Fibroblast of skin of back (primary cell): ENCODE results near the gene AOPEP.

Experiments
- DNase-seq: peaks from one replicate; pipeline ENCODE4 v3.0.0-alpha.2; 2013

Gene AOPEP

DNA sequence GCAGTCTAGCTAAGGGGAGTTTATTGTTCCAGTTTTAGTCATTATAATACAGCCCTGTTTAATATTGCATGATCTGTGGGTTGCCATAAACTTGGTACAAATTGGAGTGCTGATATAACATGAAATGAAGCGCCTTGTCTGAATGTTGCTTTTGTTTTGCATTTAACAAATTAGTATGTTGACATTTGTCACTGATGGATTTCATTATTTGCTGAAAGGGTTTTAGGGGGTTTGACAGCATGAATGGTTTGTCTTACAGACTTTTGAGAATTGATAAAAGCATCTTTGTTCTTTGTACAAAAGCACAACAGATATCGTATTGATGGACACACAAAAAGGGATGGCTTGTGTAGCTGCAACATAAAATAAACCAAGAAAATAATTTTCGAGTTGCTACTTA lies 178.3 kb downstream of the AOPEP start:
- DNase-seq, result no peak

DNA sequence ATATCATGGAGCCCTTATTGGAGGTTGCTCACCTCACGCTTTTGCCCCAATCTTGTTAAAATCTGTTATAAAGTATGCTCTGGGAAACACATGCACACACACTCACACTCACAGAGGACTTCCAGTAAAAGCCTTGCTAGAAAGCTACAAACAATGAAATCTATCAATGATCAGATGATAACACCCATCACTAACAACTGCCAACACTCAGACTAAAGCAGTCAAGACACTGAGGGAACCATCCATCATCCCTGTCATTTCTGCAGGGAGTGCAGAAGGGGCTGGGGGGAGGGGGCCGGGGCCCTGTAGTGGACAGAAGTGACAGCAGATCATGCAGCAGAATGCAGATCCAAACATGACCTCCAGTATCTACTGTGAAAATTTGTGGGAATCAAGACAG lies 179.1 kb downstream of the AOPEP start:
- no peak for DNase-seq

DNA sequence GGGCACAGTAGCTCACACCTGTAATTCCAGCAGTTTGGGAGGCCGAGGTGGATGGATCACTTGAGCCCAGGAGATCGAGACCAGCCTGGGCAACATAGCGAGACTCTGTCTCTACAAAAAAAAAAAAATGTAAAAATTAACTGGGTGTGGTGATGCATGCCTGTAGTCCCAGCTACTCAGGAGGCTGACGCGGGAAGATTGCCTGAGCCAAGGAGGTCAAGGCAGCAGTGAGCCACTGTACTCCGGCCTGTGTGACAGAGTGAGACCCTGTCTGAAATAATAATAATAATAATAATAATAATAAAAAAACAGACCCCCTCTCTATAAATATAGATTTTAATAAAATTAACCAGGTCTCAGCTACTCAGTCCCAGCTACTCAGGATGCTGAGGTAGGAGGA lies 179.7 kb downstream of the AOPEP start:
- DNase-seq, result no peak

DNA sequence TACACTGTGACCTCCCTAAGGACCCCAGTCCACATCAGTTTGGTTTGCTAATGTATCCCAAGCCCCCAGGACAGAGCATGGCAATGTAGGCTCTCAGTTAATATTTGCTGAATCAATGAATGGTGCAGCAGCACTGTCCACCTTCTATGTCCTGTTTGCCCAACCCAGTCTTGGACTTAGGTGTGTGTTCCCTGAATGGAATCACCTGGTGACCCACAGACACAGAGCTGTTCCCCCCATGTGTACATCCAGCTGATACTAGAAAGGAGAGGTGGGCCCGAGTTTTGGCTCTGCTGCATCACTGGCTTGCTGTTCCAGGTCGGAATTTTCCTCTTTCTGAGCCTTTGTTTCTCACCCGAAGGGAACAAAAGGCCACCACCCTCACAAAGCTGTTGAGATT lies 180.2 kb downstream of the AOPEP start:
- no peak for DNase-seq

DNA sequence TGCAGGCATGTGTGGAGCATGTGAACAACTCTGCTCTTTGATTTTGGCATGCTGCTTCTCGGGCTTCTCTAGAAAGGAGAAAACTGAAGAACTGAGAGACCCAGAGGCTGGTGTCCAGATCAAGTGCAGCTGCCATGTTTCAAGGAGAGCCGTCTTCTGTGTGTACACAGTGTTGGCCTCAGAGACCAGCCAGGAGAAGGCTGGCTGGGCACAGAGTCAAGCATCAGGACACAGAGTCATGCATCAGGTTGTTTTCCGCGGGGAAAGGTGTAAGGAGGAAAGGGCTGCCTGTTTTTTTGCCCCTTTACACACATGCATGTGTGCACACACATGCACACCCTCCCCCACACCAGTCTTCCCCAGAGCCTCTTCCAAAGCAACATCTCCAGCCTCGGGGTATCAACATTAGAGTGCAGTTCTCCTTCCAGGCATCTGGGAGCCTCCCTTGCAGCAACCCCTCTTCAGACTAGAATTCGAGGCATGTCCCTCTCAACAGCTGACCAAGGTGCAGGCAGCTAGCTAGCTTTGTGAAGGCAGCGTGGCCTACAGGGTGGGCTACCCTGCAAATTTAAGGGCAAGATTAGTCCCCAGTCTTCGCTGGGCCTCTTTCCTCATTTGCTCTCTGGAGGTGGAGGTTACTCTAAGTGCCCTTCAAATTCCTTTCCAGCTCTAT lies 180.9 kb downstream of the AOPEP start:
- DNase-seq, result no peak

DNA sequence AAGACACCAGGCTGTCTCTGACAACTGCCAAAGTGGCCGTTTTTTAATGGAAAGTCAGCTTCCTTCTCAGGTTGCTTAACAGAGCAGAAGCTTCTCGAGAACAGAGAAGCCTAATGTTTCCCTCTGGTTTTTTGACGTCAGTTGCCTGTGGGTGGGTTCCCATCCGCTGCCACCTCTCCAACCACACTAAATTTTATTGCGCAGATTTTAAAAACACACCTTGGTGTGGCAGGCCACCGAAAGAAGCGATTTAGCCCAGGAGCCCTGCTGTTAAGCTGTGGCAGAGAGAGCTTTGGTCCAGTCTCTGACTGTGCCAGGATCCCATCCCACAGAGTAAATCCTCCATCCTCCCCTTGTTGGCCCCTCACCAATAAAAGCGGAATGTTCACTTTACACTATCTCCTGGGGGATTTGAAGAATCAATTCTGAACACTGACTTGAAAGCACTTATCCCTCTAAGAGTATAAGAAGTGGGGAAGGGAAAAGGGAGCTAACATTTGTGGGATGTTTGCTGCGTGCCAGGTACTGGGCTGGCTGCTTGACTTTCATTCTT lies 181.6 kb downstream of the AOPEP start:
- no peak for DNase-seq

DNA sequence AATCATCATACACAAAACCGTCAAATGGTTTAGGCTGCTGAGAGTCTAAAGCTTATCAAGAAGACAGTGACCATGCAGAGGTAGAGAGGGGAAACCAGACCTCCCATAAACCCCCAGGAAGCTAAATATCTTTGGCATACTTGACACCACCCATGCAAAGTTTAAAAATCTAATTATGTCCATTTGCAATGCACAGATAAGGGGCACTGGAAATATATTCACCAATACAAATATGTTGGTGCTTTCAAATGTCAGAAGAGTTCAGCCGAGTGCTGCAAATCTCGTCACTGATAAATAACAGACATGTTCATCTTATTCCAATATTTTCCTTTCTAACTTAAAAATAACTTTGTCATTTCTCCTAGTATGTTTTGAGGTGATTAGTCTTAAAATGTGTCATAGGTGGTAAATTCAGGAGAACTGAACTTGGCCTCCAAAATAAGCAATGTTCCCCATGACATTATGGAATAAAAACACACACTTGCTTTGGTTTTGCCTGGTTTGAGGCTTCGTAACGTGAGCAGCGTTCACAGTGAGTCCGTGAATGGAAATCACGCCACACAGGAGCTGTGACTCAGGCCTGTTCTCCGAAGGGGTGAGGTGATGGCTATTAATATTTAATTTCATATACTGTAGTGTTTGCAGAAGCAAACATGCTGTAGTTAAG lies 182.2 kb downstream of the AOPEP start:
- no peak for DNase-seq

DNA sequence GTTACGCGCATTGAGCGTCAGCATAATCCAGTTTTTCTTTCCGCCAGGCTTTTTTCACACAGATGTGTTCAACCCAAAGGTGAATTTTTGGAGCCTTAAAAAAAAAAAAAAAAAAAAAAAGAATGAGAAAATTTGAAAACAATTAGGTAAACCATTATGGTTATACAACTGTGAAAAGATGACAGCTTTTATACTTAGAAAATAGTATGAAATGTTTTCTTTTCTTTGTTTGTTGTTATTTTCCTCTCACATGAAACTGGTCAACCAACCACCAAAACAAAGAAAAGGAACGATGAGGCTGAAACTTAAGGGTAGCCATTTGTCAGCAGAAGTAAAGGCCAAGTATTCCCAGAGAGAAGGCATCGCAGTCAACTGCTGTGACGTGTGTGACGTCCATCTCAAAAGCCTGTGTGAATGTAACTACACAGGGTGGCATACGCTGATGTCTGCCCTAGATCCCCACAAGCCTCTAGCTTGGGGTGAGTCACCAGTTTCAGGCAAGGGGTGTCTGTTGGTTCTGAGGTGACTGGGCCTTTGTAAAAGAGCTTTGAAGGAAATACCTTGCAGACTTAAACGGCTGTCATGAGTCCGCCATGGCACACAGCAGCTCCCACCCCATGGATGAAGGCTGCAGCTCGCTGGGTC lies 182.9 kb downstream of the AOPEP start:
- no peak for DNase-seq

DNA sequence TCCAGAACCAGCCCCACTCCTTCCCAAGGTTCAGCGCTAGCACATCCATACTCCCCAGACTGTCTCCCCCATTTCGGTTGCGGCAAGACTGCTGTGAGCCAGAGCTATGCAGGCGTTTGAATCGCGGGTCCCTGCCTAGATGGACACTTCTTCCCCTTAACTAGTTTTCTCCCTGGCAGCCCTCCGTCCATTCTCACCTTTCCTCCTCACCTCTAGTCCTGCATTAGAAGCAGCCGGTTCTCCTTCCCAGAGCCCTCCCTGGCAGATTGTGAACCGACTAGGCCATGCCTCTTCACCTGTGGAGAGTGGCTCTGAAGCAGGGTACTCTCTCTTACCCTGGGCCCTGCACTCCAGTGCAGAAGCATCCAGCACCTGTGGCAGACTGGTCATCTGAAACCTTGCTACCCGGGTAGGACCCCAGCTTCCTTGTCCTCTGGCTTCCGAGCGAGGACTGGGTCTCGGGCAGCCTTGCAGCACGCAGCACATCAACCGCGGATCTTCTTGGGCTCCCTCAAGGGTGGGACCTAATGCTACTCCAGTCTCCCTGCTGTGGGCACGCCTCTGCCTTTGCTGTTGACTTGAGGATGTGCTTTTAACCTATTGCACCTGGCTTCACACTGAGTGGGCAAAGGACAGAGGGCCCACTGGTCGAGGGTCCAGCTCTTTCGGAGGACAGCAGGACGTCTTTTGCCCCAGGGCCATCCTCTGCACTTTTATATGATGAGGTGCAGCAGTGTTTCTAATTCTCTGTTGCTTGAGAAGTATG lies 183.6 kb downstream of the AOPEP start:
- no peak for DNase-seq

DNA sequence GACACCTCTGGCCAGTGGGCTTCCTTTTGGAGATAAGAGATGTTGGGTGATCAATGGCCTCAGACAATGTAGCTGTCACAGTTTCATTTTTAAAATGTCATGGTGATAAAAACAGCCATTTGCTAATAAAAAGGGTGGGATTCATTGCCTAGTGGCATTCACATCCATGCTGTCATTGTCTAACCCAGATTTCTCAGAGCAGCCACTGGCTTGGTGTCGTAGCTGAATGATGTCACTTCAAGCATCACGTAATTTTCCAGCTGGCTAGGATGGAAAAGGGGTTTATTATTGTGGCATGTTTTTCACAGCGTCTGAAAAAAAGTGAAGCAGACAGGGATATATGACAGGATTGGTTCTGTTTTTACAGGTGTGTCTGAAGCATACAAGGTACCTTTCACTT lies 184.7 kb downstream of the AOPEP start:
- no peak for DNase-seq

DNA sequence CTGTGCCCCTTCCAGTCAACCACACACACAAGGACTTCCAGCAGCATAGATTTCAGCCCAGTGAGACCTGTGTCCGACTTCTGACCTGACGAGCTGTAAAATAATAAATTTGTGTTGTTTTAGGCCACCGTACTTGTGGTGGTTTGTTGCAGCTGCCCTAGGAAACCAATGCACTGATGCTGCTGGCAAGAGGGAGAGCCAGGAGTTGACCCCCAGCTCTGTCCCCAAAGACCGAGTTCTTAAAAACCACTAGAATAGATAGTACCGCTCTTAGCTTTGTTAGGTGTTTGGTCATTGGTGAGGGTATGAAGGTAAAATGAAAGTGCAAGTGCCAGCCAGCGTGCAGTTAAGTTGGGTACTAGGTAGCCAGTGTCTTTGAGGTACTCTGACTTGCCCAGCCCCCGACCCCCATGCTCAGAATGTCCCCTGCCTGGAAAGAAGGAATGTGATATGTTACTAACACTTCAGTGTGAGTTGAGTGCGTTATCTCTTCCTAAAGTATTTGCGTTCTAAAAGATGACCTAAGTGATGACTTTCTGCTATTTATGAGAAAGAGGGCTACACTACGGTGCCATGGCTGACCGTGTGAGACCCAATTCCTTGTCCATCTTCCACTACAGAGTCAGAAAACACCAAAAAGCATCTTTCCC lies 185.6 kb downstream of the AOPEP start:
- DNase-seq, result no peak

DNA sequence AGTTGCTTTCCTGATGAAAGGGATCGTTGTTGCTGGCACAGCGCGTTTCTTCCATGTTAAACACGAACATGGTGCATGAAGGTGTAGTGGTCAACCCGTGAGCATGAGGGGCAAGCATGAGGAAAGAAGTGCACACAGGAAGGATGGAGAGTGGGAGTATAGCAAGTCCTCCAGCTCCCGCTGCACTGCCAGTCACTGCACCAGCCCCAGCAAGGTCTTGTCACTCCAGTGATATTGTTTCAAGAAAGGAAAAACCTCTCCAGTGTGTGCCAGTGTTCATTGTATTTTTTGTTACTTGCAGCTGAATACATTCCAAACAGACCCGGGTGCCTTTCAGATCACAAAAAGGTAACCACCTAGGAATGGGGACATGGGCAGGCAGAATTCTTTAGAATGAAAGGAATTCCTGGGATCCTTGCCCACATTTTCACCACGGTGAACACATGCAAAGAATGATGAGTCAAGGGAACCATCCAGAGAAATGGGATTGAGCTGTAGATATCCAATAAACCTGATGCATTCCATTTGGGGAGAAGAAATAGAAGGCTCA lies 186.3 kb downstream of the AOPEP start:
- DNase-seq, result peak; percentile 95

DNA sequence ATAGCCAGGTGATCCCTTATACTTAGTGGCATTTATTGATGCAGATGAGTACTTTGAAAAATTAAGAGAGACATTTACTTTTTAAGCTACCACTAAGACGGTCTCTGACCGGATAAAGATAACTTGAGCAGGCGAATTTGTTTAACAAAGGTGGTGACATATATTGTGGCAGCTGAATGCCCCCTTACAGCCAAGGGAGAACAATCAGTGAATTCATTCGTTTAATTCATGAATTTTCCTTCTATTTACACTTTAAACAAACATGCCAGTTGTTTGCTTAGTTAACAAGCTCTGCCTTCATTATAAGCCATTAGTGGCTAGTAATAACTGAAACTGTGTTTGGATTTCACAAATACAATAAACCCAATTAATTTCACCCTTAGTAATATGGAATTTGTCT lies 187.1 kb downstream of the AOPEP start:
- no peak for DNase-seq

DNA sequence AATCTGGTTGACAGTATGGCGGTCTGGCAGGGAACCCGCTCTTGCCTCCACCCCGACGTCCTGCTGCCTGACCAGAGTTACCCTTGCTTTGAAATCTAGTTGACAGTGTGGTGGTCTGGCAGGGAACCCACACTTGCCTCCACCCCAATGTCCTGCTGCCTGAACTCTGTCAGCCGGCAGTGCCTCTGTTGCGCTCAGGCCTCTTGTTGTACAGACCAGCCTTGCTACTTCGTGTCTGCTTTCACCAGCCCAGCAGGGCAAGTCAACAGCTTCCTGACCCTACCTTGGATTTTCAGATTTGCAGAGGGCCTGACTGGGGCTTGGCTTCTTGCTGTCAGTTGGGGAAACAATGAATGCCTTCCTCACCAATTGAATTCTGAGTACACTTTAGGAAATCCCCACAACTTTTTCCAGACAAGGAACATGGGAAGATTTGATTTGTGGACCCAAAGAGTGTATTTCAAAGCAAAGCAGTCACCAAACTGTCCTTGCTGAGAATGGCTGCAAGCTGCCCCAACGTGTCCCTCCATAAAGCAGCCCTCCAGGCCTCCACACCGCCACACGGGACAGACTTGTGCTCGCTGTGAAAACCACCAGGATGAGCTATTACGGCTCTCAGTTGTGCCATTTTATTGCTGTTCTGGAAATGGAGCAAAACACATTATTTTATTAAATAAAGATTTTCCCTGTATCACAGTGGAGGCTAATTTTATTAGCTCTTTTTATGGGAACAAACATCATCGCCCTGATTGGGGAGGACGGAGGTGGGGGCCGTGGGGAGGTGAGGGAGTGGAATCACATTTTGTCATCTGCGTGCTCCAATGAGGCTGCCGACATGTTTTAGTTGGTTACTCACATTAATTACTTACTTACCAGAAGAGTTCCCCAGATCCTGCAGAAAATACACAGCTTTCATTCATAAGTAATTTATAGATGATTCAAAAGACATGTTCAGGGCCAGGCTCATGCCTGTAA lies 189.3 kb downstream of the AOPEP start:
- DNase-seq, result no peak

DNA sequence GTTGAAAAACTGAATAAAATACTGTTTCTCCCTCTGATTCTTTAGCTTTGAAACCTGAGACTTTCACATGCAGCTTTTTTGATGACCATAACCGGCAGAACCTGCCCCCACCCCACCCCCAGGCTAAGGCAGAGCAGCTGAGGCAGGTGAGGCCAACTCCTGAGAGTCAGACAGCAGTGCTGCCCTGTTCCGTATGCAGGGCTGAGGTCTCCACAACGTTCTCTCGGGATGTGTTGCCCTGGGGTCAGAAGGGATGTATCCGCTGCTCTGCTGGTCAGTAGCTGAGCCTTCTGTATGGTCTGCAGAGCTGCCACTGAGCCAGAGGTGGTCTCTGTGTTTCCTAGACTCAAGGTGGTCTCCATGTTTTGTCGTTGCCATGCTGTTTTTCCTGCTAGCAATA lies 190.5 kb downstream of the AOPEP start:
- no peak for DNase-seq

DNA sequence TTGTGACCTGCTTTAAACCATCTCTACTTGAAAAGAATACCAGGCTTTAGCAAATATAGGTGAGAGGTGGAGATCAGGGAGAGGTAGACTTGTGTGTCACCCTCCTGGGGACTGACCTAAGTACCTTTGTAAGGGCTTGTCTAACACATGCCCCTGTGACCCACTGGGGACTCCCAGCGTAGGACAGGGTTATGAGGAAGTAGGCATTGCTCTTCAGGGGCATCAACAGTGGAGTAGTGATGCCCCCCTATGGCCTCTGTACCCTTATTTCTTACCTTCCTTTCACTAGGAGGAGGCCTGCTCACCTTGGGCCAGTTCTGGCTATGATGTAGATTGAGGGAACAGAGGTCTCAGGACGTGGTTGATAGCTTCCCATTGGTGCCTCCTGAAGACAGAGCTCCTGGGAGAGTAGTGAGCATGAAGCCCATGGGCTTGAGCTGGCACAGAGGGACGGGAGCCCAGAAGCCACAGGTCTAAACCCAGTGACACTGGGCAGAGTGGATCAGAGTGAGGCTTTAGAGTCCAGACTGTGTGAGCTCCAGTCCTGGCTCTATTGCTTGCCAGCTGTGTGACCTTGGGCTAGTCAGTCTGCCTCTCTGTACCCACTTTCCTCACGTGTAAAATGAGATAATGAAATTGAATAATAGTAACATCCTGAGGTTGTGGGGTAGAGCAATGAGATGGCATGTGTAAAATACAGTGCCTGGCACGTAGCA lies 191.7 kb downstream of the AOPEP start:
- no peak for DNase-seq

DNA sequence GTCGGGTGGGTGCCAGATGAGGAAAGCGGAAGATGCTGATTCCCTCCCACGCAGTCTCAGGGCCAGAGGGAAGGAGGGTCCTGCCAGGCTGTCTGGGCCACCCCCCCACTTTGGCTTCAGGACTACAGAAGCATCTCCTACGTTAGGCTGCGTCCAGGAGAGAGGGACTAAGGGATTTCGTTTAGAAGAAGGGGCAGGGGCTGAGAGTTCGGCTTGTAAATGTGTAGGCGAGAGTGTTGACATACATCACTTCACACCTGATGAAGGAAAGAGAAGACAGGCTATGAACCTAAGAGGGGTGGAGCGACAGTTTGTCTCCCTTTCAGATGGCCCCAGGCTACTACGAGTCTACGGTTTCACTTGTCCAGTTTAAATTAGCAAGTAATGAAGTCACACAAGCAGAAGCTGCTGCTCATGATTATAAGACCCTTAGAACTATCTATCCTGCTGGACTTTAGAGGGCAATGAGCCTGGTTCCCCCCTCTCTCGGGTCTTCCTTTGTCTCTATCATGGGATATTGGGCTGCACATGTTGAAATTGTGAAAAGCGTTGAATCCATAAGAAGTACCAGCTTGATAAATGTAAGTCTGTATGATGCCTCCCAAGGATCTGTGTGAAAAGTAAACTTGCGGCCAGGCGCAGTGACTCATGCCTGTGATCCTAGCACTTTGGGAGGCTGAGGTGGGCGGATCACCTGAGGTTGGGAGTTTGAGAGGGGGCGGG lies 193.0 kb downstream of the AOPEP start:
- DNase-seq, result no peak

DNA sequence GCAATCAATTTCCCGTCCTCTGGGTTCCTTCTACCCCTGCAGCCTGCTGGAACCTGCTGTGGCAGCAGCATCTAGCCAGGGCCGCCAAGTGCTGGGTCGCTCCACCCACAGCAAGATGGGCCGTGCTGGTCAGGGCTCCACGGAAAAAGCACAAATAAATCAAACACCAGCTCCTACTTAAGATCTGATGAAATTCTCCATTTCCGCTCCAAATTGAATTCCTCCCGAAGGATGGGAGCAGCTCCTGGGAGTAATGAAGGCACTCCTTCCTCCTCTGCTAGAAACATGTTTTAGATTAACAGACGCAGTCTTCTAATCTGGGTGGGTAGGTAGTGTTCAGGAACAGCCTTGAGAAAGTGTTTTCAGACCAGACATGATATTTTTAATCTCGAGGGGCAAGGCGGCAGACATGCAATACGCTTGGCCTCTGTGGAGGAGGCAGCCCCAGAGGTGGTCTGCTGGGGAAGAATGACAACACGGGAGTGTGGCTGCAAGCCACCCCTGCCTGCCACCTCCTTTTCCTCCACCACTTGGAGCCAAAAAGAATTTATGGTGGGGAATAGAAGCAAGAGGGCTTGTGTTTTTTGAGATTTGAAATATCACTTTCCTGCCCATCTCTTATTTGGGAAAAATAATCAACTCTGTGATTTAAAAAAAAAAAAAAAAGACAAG lies 194.1 kb downstream of the AOPEP start:
- DNase-seq, result peak; percentile 88

DNA sequence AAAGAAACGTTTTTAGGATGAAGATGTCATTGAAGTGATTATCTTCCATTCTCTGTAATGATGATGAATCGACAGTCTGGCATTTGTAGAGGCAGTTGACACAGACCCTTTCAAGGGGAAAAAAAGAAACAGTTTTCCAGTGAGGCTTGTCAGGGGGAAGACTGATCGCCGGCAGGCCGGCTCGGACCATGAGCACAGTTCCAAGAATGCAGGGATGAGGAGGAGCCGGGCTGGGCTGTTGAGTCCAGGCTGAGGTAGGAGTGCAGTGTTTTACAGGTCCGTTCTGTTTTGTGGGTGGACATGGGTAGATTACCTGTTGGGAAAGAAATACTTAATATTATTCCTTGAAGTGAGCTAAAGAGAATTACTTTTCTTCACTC lies 194.6 kb downstream of the AOPEP start:
- peak; percentile 93 for DNase-seq
